ENCODE data around the gene CASS4. TPM values are rescaled to one million over a fixed set of nuclear protein-coding genes. Genes with fewer than 3 reads are reported as not detected.

Gene CASS4
- polyA plus RNA-seq, 1 donor from 2014 or later = 0.56 TPM

- no peaks in the 10 kb centered on the region for H4K20me1 ChIP-seq (ENCODE audit: insufficient read depth)
- no peak overlapping the region for H2AFZ ChIP-seq (ENCODE audit: low read depth, low read length)
- no peak overlapping the region for H3K4me3 ChIP-seq (ENCODE audit: low read length)
- H3F3A ChIP-seq (ENCODE audit: insufficient read depth, low read length, poor library complexity, severe bottlenecking) = no peaks in the 10 kb centered on the region
- no peak overlapping the region for H3K27ac ChIP-seq (ENCODE audit: low read length)
- TF ChIP-seq REST (IDR thresholded peaks at IDR 0.05; ENCODE audit: borderline replicate concordance) (no peak), MXI1 (conservative IDR thresholded peaks at IDR 0.05; ENCODE audit: poor library complexity, severe bottlenecking) (no peak), SMC3 (conservative IDR thresholded peaks at IDR 0.05; ENCODE audit: poor library complexity) (no peak), RAD21 (conservative IDR thresholded peaks at IDR 0.05) (no peak), EP300 (conservative IDR thresholded peaks at IDR 0.05; ENCODE audit: poor library complexity, severe bottlenecking) (no peak), TAF1 (IDR thresholded peaks at IDR 0.05; ENCODE audit: low read depth) (no peak), POLR2AphosphoS5 (IDR thresholded peaks at IDR 0.05) (no peak)
- no peaks in the 10 kb centered on the region for H3K27me3 ChIP-seq (ENCODE audit: insufficient read depth, low read depth, low read length)
- H3K9ac ChIP-seq (ENCODE audit: low read length) = no peak overlapping the region
- H3K36me3 ChIP-seq (ENCODE audit: insufficient read depth, low read length) = no peaks in the 10 kb centered on the region
- no peaks in the 10 kb centered on the region for H3K79me2 ChIP-seq (replicated peaks; ENCODE audit: insufficient read depth, low read length)
- no peaks in the 10 kb centered on the region for H3K9me3 ChIP-seq (ENCODE audit: low read length)
- H3K9me2 ChIP-seq (ENCODE audit: insufficient read depth, low read length) = no peaks in the 10 kb centered on the region
- no peak overlapping the region for H3K4me2 ChIP-seq (ENCODE audit: low read length)
Observed at GRCh38 chr20:56424931-56425330, 12.9 kb downstream of the CASS4 start.

- Histone ChIP-seq H3K9me3 (ENCODE audit: low read length) (no peaks in the 10 kb centered on the region), H3K9ac (ENCODE audit: low read length) (no peak overlapping the region), H3K79me2 (replicated peaks; ENCODE audit: insufficient read depth, low read length) (no peaks in the 10 kb centered on the region), H3K27ac (ENCODE audit: low read length) (no peak overlapping the region), H3K36me3 (ENCODE audit: insufficient read depth, low read length) (no peaks in the 10 kb centered on the region), H3K9me2 (ENCODE audit: insufficient read depth, low read length) (no peaks in the 10 kb centered on the region), H4K20me1 (ENCODE audit: insufficient read depth) (no peaks in the 10 kb centered on the region), H3K4me2 (ENCODE audit: low read length) (no peak overlapping the region), H2AFZ (ENCODE audit: low read depth, low read length) (no peak overlapping the region), H3K4me3 (ENCODE audit: low read length) (no peak overlapping the region), H3F3A (ENCODE audit: insufficient read depth, low read length, poor library complexity, severe bottlenecking) (no peaks in the 10 kb centered on the region), H3K27me3 (ENCODE audit: insufficient read depth, low read depth, low read length) (no peaks in the 10 kb centered on the region)
- TF ChIP-seq EP300 (conservative IDR thresholded peaks at IDR 0.05; ENCODE audit: poor library complexity, severe bottlenecking) = no peak
Observed at GRCh38 chr20:56426026-56426425, 14.0 kb downstream of the CASS4 start.

- no peaks in the 10 kb centered on the region for H3K9me2 ChIP-seq (ENCODE audit: insufficient read depth, low read length)
- no peak overlapping the region for H3K27ac ChIP-seq (ENCODE audit: low read length)
- H3K79me2 ChIP-seq (replicated peaks; ENCODE audit: insufficient read depth, low read length) = no peaks in the 10 kb centered on the region
- no peaks in the 10 kb centered on the region for H4K20me1 ChIP-seq (ENCODE audit: insufficient read depth)
- no peaks in the 10 kb centered on the region for H3K36me3 ChIP-seq (ENCODE audit: insufficient read depth, low read length)
- H2AFZ ChIP-seq (ENCODE audit: low read depth, low read length) = no peak overlapping the region
- no peaks in the 10 kb centered on the region for H3K27me3 ChIP-seq (ENCODE audit: insufficient read depth, low read depth, low read length)
- no peak overlapping the region for H3K9ac ChIP-seq (ENCODE audit: low read length)
- TF ChIP-seq EZH2 (IDR thresholded peaks at IDR 0.05; ENCODE audit: borderline replicate concordance, insufficient read depth, low read length, poor library complexity, severe bottlenecking) (no peak), REST (IDR thresholded peaks at IDR 0.05; ENCODE audit: borderline replicate concordance) (no peak), RAD21 (conservative IDR thresholded peaks at IDR 0.05) (no peak), EP300 (conservative IDR thresholded peaks at IDR 0.05; ENCODE audit: poor library complexity, severe bottlenecking) (no peak), SMC3 (conservative IDR thresholded peaks at IDR 0.05; ENCODE audit: poor library complexity) (no peak)
- H3F3A ChIP-seq (ENCODE audit: insufficient read depth, low read length, poor library complexity, severe bottlenecking) = no peaks in the 10 kb centered on the region
- H3K4me2 ChIP-seq (ENCODE audit: low read length) = no peak overlapping the region
- H3K4me3 ChIP-seq (ENCODE audit: low read length) = no peak overlapping the region
- no peaks in the 10 kb centered on the region for H3K9me3 ChIP-seq (ENCODE audit: low read length)
Observed at GRCh38 chr20:56426926-56427325, 14.9 kb downstream of the CASS4 start.

Measured in neural cell (in vitro differentiated cells).